CD14-positive monocyte (primary cell): ENCODE measurements around the gene RPSA. TPM values are rescaled to one million over a fixed set of nuclear protein-coding genes. Genes with fewer than 3 reads are reported as not detected.
"Not testable (repeated sequence)": the region's sequence is repeated elsewhere in the genome, so short reads cannot be mapped to it uniquely, and the experiment has no call there.

Source experiments
- DNase-seq, 3 donors: peaks; one replicate each; pipeline ENCODE4 v3.0.0-alpha.2; 2011 to 2022
- H2AFZ ChIP-seq: 2 replicates; pipeline ENCODE4 v1.6.0; 2012; ENCODE audit warnings: mild to moderate bottlenecking, low read depth, low read length, inconsistent platforms; ENCODE audit not compliant: insufficient read depth, poor library complexity, severe bottlenecking
- H3K27ac ChIP-seq, 2 donors: 1 replicate in 1 of 2; 2 replicates in 1 of 2; pipeline ENCODE4 v1.5.1; 2012 to 2013; ENCODE audit warnings: low read length in 2 of 2, control low read depth in 1 of 2, inconsistent platforms in 1 of 2, low read depth in 1 of 2, mild to moderate bottlenecking in 1 of 2
- H3K27me3 ChIP-seq, 2 donors: one replicate each; pipeline versions ENCODE4 v1.6.0 to v1.6.1; 2011 to 2013; ENCODE audit warnings: low read length in 2 of 2; ENCODE audit not compliant: control insufficient read depth in 2 of 2, insufficient read depth in 2 of 2
- H3K36me3 ChIP-seq, 2 donors: replicated peaks in 1 of 2; 1 replicate in 1 of 2; 2 replicates in 1 of 2; pipeline versions ENCODE4 v1.5.1 to v1.6.1; 2012 to 2013; ENCODE audit warnings: low read length in 2 of 2, control low read depth in 1 of 2, inconsistent platforms in 1 of 2, mild to moderate bottlenecking in 1 of 2; ENCODE audit not compliant: insufficient read depth in 2 of 2, control insufficient read depth in 1 of 2
- H3K4me1 ChIP-seq, 2 donors: 1 replicate in 1 of 2; 2 replicates in 1 of 2; pipeline versions ENCODE4 v1.5.1 to v1.6.1; 2012 to 2013; ENCODE audit warnings: low read length in 2 of 2, control low read depth in 1 of 2, inconsistent platforms in 1 of 2, mild to moderate bottlenecking in 1 of 2, moderate library complexity in 1 of 2; ENCODE audit not compliant: insufficient read depth in 2 of 2, control insufficient read depth in 1 of 2
- H3K4me2 ChIP-seq: replicated peaks from 2 replicates; pipeline ENCODE3; 2012; ENCODE audit warnings: low read length, moderate library complexity, mild to moderate bottlenecking; ENCODE audit not compliant: poor library complexity, severe bottlenecking; ENCODE audit errors: extremely low read depth
- H3K4me3 ChIP-seq, 3 experiments: fragments of 200-600 bp in 1 of 3; sonication (generic) in 1 of 3; replicated peaks in 1 of 3; 1 replicate in 2 of 3; 2 replicates in 1 of 3; pipeline ENCODE4 v1.5.1; 2011 to 2013; ENCODE audit warnings: low read length in 3 of 3, mild to moderate bottlenecking in 3 of 3, control low read depth in 2 of 3, low read depth in 2 of 3, inconsistent platforms in 1 of 3, moderate library complexity in 1 of 3
- H3K79me2 ChIP-seq: 2 replicates; pipeline ENCODE4 v1.6.0; 2012; ENCODE audit warnings: mild to moderate bottlenecking, control low read depth, inconsistent platforms, low read length, moderate library complexity; ENCODE audit not compliant: insufficient read depth
- H3K9ac ChIP-seq: 2 replicates; pipeline ENCODE4 v1.6.0; 2017; ENCODE audit warnings: low read length, mild to moderate bottlenecking; ENCODE audit not compliant: insufficient read depth, poor library complexity, severe bottlenecking
- H3K9me3 ChIP-seq, 2 donors: replicated peaks in 1 of 2; 1 replicate in 1 of 2; 2 replicates in 1 of 2; pipeline versions ENCODE4 v1.5.1 to v1.6.1; 2012 to 2013; ENCODE audit warnings: low read length in 2 of 2, control low read depth in 1 of 2; ENCODE audit not compliant: control insufficient read depth in 1 of 2, insufficient read depth in 1 of 2
- H4K20me1 ChIP-seq: 2 replicates; pipeline ENCODE4 v1.6.0; 2012; ENCODE audit warnings: mild to moderate bottlenecking, low read length, control low read depth, moderate library complexity; ENCODE audit not compliant: insufficient read depth
- H3K27ac Mint-ChIP-seq, 7 donors: one replicate each; pipeline ENCODE4 v1.8.0; 2020; ENCODE audit warnings: mild to moderate bottlenecking in 7 of 7, mixed read lengths in 7 of 7, moderate library complexity in 6 of 7, inconsistent platforms in 2 of 7
- H3K27me3 Mint-ChIP-seq, 3 donors: one replicate each; pipeline ENCODE4 v1.8.0; 2021 to 2022; ENCODE audit warnings: low read depth in 3 of 3, mild to moderate bottlenecking in 3 of 3, mixed read lengths in 3 of 3, moderate library complexity in 3 of 3, inconsistent platforms in 1 of 3
- H3K36me3 Mint-ChIP-seq, 2 donors: one replicate each; pipeline ENCODE4 v1.8.0; 2020; ENCODE audit warnings: mixed read lengths in 2 of 2, inconsistent platforms in 1 of 2, mild to moderate bottlenecking in 1 of 2
- H3K4me1 Mint-ChIP-seq: one replicate; pipeline ENCODE4 v1.8.0; 2020; ENCODE audit warnings: mild to moderate bottlenecking, mixed read lengths
- H3K4me3 Mint-ChIP-seq, 2 donors: one replicate each; pipeline ENCODE4 v1.8.0; 2020; ENCODE audit warnings: mild to moderate bottlenecking in 2 of 2, mixed read lengths in 2 of 2, moderate library complexity in 1 of 2
- H3K9me3 Mint-ChIP-seq, 7 donors: one replicate each; pipeline ENCODE4 v1.8.0; 2020 to 2022; ENCODE audit warnings: mixed read lengths in 7 of 7, mild to moderate bottlenecking in 6 of 7, moderate library complexity in 6 of 7, inconsistent platforms in 2 of 7
- CTCF ChIP-seq: fragments of 200-600 bp; IDR thresholded peaks from one replicate; pipeline ENCODE4 v1.8.0; 2022; ENCODE audit warnings: antibody characterized with exemption, mild to moderate bottlenecking
- WGBS: methylation state at CpG from one replicate; pipeline ENCODE4 v1.1.5; 2013; ENCODE audit warnings: missing lambda C conversion rate; ENCODE audit not compliant: insufficient coverage; 5-methylcytosine and 5-hydroxymethylcytosine counted together
- intact Hi-C, 2 donors: fragments of 100-400 bp; cut with micrococcal nuclease; formaldehyde crosslinking; loops; one replicate each; pipeline versions ENCODE4 v1.15.0 to v1.15.1; 2023
- polyA plus RNA-seq, 3 donors: library from polyadenylated mRNA; depleted of rRNA in 1 of 3; unstranded in 2 of 3; stranded (reverse) in 1 of 3; fragments of 300-500 nt in 2 of 3; fragments of >200 nt in 1 of 3; fragmentation: Illumina TruSeq in 2 of 3; gene quantifications; 1 replicate in 2 of 3; 2 replicates in 1 of 3; pipeline ENCODE4 v1.2.3, GENCODE V29; 2012 to 2021

RPSA gene
- polyA plus RNA-seq, 3 donors: 172 to 574 (median 219) TPM

GRCh38 chr3:39362812-39363211 is 43.7 kb upstream of the RPSA start:
- Histone ChIP-seq H3K4me1 (peaks cover 5 to 6% of the 10 kb centered on the region in 2 donors), H2AFZ (no peak overlapping the region), H3K9ac (no peak overlapping the region), H3K27ac (no peak overlapping the region), H4K20me1 (no peaks in the 10 kb centered on the region), H3K9me3 (no peaks in the 10 kb centered on the region), H3K4me2 (no peak overlapping the region), H3K4me3 (no peak overlapping the region), H3K27me3 (no peaks in the 10 kb centered on the region), H3K79me2 (no peaks in the 10 kb centered on the region), H3K36me3 (no peaks in the 10 kb centered on the region)
- peaks cover 11% of the 10 kb centered on the region for H3K4me1 Mint-ChIP-seq
- H3K4me3 Mint-ChIP-seq: no peak overlapping the region
- H3K27ac Mint-ChIP-seq: no peak overlapping the region
- no peak for DNase-seq
- H3K36me3 Mint-ChIP-seq: no peaks in the 10 kb centered on the region
- intact Hi-C loops: no loop called here
- peaks cover 0 to 3% (median 2%) of the 10 kb centered on the region in 3 donors for H3K27me3 Mint-ChIP-seq
- TF ChIP-seq CTCF: no peak
- H3K9me3 Mint-ChIP-seq: peaks cover 0 to 4% (median 0%) of the 10 kb centered on the region in 7 donors
- WGBS: 100% methylated on average over 1 of the region's 2 CpGs

GRCh38 chr3:39370450-39370849 is 36.1 kb upstream of the RPSA start:
- H3K27ac ChIP-seq, H3K4me2 ChIP-seq, H3K36me3 Mint-ChIP-seq, H3K9ac ChIP-seq, intact Hi-C loops, H3K36me3 ChIP-seq, H3K4me1 Mint-ChIP-seq, H3K79me2 ChIP-seq, H4K20me1 ChIP-seq, H3K27me3 ChIP-seq, H3K27ac Mint-ChIP-seq, H2AFZ ChIP-seq, H3K4me3 Mint-ChIP-seq, H3K9me3 ChIP-seq, H3K4me3 ChIP-seq, H3K4me1 ChIP-seq, H3K27me3 Mint-ChIP-seq, DNase-seq: not testable (repeated sequence)
- WGBS: no CpG with 5 or more reads among the region's 4 CpGs
- H3K9me3 Mint-ChIP-seq: peaks cover 4 to 18% (median 12%) of the 10 kb centered on the region in 7 donors
